Transverse colon (tissue), 4 donors: ENCODE results near the gene ZCWPW1. TPM values are rescaled to one million over a fixed set of nuclear protein-coding genes. Genes with fewer than 3 reads are reported as not detected.

Source experiments
- DNase-seq: peaks from one replicate; pipeline ENCODE4 v3.0.0-alpha.2; 2019
- H3K27ac ChIP-seq, 4 donors: fragments of 200-600 bp; sonication (generic); 2 replicates each; pipeline ENCODE4 v1.5.1; 2016 to 2018; ENCODE audit warnings: inconsistent platforms in 4 of 4
- H3K27me3 ChIP-seq: fragments of 200-600 bp; sonication (generic); 2 replicates; pipeline ENCODE4 v1.5.1; 2017; ENCODE audit warnings: inconsistent platforms
- H3K36me3 ChIP-seq, 4 donors: fragments of 200-600 bp; sonication (generic); 2 replicates each; pipeline ENCODE4 v1.5.1; 2017 to 2019; ENCODE audit warnings: inconsistent platforms in 4 of 4
- H3K4me1 ChIP-seq, 4 donors: fragments of 200-600 bp; sonication (generic); 2 replicates each; pipeline ENCODE4 v1.5.1; 2017 to 2020; ENCODE audit warnings: inconsistent platforms in 4 of 4
- H3K4me3 ChIP-seq, 4 donors: fragments of 200-600 bp; sonication (generic); 1 replicate in 1 of 4; 2 replicates in 3 of 4; pipeline versions ENCODE4 v1.5.1 to v1.6.1; 2017 to 2019; ENCODE audit warnings: inconsistent platforms in 4 of 4
- H3K9me3 ChIP-seq, 2 donors: fragments of 200-600 bp; sonication (generic); 2 replicates each; pipeline ENCODE4 v1.5.1; 2017 to 2019; ENCODE audit warnings: inconsistent platforms in 2 of 2
- EP300 ChIP-seq: sonication (generic); formaldehyde crosslinking; IDR thresholded peaks from one replicate; pipeline ENCODE4 v1.6.1; 2017; ENCODE audit warnings: antibody characterized with exemption, low read depth
- POLR2A ChIP-seq: fragments of 450-650 bp; IDR thresholded peaks from one replicate; pipeline ENCODE4 v1.6.1; 2016; ENCODE audit warnings: antibody characterized with exemption, mild to moderate bottlenecking, moderate library complexity
- POLR2AphosphoS5 ChIP-seq, 3 donors: sonication (generic); formaldehyde crosslinking; IDR thresholded peaks; one replicate each; pipeline ENCODE4 v1.6.1; 2016; ENCODE audit warnings: antibody characterized with exemption in 3 of 3
- WGBS, 2 donors: methylation state at CpG; one replicate each; pipeline ENCODE4 v1.1.5; 2018; ENCODE audit warnings: low coverage in 1 of 2; 5-methylcytosine and 5-hydroxymethylcytosine counted together
- in situ Hi-C, 4 donors: fragments of 200-750 bp; cut with MboI; loops; one replicate each; pipeline versions ENCODE4 v1.15.0 to v1.15.1; 2017; ENCODE audit warnings: low sequenced_read_pairs in 3 of 4, low pct_ligation_motif_present in 1 of 4, low pct_unique_long_range_greater_than_20kb in 1 of 4
- intact Hi-C: fragments of 100-400 bp; cut with DNase I; formaldehyde crosslinking; loops from one replicate; pipeline ENCODE4 v1.15.1; 2023; ENCODE audit warnings: low total_unique reads
- total RNA-seq, 4 donors: library from RNA; depleted of rRNA; stranded (reverse); fragments of >200 nt; gene quantifications; one replicate each; pipeline ENCODE4 v1.1.0, GENCODE V29; 2016
- TF ChIP-seq, protein P1 (sequence below), 5 experiments: fragments of 200-600 bp in 3 of 5; fragments of 450-650 bp in 2 of 5; sonication (generic) in 3 of 5; IDR thresholded peaks; 1 replicate in 2 of 5; 2 replicates in 3 of 5; pipeline ENCODE4 v1.5.1; 2016 to 2017; ENCODE audit warnings: antibody characterized with exemption in 5 of 5, inconsistent platforms in 3 of 5, mild to moderate bottlenecking in 2 of 5, moderate library complexity in 1 of 5

Gene ZCWPW1
- total RNA-seq, 4 donors from 2014 or later, result 0.68 to 2.4 (median 0.80) TPM; not detected in 1

DNA sequence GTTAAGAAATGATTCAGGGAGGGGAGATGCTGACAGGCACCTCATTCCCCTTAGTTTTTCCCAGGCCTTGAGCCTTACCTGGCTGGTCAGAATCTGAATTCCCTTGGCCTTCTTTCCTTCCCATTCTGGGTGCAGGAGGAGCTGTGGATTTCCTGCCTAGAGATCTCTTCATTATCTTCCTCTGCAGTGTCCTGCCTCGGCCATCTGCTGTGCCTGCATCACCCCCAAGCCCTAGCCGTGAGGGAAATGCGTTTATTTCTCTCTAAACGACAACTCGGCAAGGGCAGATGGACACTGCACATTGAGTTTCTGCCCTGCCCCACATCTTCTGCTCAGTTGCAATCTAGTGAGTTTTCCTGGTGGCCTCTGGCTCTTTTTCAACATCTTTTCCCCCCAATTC lies 26.7 kb downstream of the ZCWPW1 start:
- in situ Hi-C loops (no loop called here), intact Hi-C loops (no loop called here)
- no peak for DNase-seq
- Histone ChIP-seq H3K9me3 (no peaks in the 10 kb centered on the region), H3K4me3 (no peak overlapping the region), H3K27me3 (no peaks in the 10 kb centered on the region), H3K4me1 (peaks cover 0 to 7% (median 0%) of the 10 kb centered on the region in 4 donors), H3K27ac (no peak overlapping the region), H3K36me3 (no peaks in the 10 kb centered on the region)
- 76 to 79% methylated on average over 5 of the region's 5 CpGs for WGBS, 2 donors
- TF ChIP-seq EP300, result no peak
- TF ChIP-seq POLR2AphosphoS5 (IDR thresholded peaks at IDR 0.05), result no peak
- TF ChIP-seq, protein P1, sequence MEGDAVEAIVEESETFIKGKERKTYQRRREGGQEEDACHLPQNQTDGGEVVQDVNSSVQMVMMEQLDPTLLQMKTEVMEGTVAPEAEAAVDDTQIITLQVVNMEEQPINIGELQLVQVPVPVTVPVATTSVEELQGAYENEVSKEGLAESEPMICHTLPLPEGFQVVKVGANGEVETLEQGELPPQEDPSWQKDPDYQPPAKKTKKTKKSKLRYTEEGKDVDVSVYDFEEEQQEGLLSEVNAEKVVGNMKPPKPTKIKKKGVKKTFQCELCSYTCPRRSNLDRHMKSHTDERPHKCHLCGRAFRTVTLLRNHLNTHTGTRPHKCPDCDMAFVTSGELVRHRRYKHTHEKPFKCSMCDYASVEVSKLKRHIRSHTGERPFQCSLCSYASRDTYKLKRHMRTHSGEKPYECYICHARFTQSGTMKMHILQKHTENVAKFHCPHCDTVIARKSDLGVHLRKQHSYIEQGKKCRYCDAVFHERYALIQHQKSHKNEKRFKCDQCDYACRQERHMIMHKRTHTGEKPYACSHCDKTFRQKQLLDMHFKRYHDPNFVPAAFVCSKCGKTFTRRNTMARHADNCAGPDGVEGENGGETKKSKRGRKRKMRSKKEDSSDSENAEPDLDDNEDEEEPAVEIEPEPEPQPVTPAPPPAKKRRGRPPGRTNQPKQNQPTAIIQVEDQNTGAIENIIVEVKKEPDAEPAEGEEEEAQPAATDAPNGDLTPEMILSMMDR (IDR thresholded peaks at IDR 0.05), result no peak
- TF ChIP-seq POLR2A, result no peak

- peaks cover 0 to 7% (median 0%) of the 10 kb centered on the region in 4 donors for H3K4me1 ChIP-seq
- 91% methylated on average over 11 of the region's 11 CpGs; no CpG with 5 or more reads in 1 of the 2 donors for WGBS, 2 donors
- intact Hi-C loops, result no loop called here
- H3K9me3 ChIP-seq, result no peaks in the 10 kb centered on the region
- TF ChIP-seq POLR2AphosphoS5 (IDR thresholded peaks at IDR 0.05) (no peak), POLR2A (no peak), EP300 (no peak)
- TF ChIP-seq, protein P1 (IDR thresholded peaks at IDR 0.05), result no peak
- DNase-seq, result no peak
- no peaks in the 10 kb centered on the region for H3K27me3 ChIP-seq
- no peak overlapping the region for H3K27ac ChIP-seq
- in situ Hi-C loops, result no loop called here
- H3K36me3 ChIP-seq, result no peaks in the 10 kb centered on the region
- H3K4me3 ChIP-seq, result no peak overlapping the region
These were observed 27.8 kb downstream of the ZCWPW1 start for GRCh38 chr7:100400656-100401055.

GRCh38 chr7:100400041-100400440 lies 28.5 kb downstream of the ZCWPW1 start:
- in situ Hi-C loops, result no loop called here
- DNase-seq, result no peak
- WGBS, 2 donors, result 99 to 100% methylated on average over 3 of the region's 3 CpGs
- H3K4me1 ChIP-seq, result peaks cover 0 to 7% (median 0%) of the 10 kb centered on the region in 4 donors
- intact Hi-C loops, result no loop called here
- TF ChIP-seq EP300, result no peak
- TF ChIP-seq, protein P1 (IDR thresholded peaks at IDR 0.05), result no peak
- no peak for TF ChIP-seq POLR2A
- TF ChIP-seq POLR2AphosphoS5 (IDR thresholded peaks at IDR 0.05), result no peak
- no peak overlapping the region for H3K27ac ChIP-seq
- H3K4me3 ChIP-seq, result no peak overlapping the region
- no peaks in the 10 kb centered on the region for H3K27me3 ChIP-seq
- H3K9me3 ChIP-seq, result no peaks in the 10 kb centered on the region
- H3K36me3 ChIP-seq, result no peaks in the 10 kb centered on the region

- TF ChIP-seq, protein P1 (IDR thresholded peaks at IDR 0.05), result no peak
- no peak for TF ChIP-seq EP300
- no peak for TF ChIP-seq POLR2AphosphoS5 (IDR thresholded peaks at IDR 0.05)
- no peak for TF ChIP-seq POLR2A
- Histone ChIP-seq H3K4me1 (peaks cover 0 to 7% (median 0%) of the 10 kb centered on the region in 4 donors), H3K36me3 (no peaks in the 10 kb centered on the region), H3K4me3 (no peak overlapping the region), H3K27ac (no peak overlapping the region), H3K9me3 (no peaks in the 10 kb centered on the region), H3K27me3 (no peaks in the 10 kb centered on the region)
- WGBS, 2 donors, result 52 to 57% methylated on average over 2 of the region's 2 CpGs
- in situ Hi-C loops, result no loop called here
- intact Hi-C loops, result no loop called here
- no peak for DNase-seq
These were observed 30.3 kb downstream of the ZCWPW1 start for GRCh38 chr7:100398239-100398638.
